ENCODE measurements around the gene DHX57.

- TF ChIP-seq POLR2A (IDR thresholded peaks at IDR 0.05) (no peak), CTCF (IDR thresholded peaks at IDR 0.05) (no peak)
These were observed 17.1 kb upstream of the DHX57 start for GRCh38 chr2:38892819-38893218.
